ENCODE results near the gene NFKBIL1.
A peak's percentile ranks its signal among the peaks of the same experiment; 100 is the strongest.

The NFKBIL1 gene

GRCh38 chr6:31560697-31561058 lies 13.3 kb downstream of the NFKBIL1 start:
- Histone ChIP-seq H3K9me3 (ENCODE audit: insufficient read depth, low read depth, low read length) (no peaks in the 10 kb centered on the region), H3F3A (ENCODE audit: low read depth) (peaks cover 15% of the 10 kb centered on the region), H2AFZ (ENCODE audit: low read length) (no peak overlapping the region), H3K4me2 (ENCODE audit: low read depth, low read length, poor library complexity, severe bottlenecking) (peak overlapping the region; percentile 78), H3K79me2 (ENCODE audit: insufficient read depth, low read length) (peaks cover 29% of the 10 kb centered on the region; the same call in 1 of the 2 replicates), H4K20me1 (ENCODE audit: insufficient read depth, low read length, poor library complexity, severe bottlenecking) (no peaks in the 10 kb centered on the region), H3K36me3 (ENCODE audit: insufficient read depth, low read length) (peaks cover 3% of the 10 kb centered on the region; the same call in 1 of the 2 replicates), H3K4me3 (ENCODE audit: low read length, poor library complexity, severe bottlenecking) (peak overlapping the region; percentile 60), H3K9me2 (replicated peaks; ENCODE audit: low read depth, low read length) (no peaks in the 10 kb centered on the region), H3K4me1 (ENCODE audit: insufficient read depth, low read length, poor library complexity, severe bottlenecking) (peaks cover 81% of the 10 kb centered on the region), H3K9ac (ENCODE audit: low read depth, low read length, poor library complexity, severe bottlenecking) (peak overlapping the region; percentile 69), H3K27me3 (ENCODE audit: insufficient read depth, low read length, poor library complexity, severe bottlenecking) (no peaks in the 10 kb centered on the region)
- TF ChIP-seq, protein P1, sequence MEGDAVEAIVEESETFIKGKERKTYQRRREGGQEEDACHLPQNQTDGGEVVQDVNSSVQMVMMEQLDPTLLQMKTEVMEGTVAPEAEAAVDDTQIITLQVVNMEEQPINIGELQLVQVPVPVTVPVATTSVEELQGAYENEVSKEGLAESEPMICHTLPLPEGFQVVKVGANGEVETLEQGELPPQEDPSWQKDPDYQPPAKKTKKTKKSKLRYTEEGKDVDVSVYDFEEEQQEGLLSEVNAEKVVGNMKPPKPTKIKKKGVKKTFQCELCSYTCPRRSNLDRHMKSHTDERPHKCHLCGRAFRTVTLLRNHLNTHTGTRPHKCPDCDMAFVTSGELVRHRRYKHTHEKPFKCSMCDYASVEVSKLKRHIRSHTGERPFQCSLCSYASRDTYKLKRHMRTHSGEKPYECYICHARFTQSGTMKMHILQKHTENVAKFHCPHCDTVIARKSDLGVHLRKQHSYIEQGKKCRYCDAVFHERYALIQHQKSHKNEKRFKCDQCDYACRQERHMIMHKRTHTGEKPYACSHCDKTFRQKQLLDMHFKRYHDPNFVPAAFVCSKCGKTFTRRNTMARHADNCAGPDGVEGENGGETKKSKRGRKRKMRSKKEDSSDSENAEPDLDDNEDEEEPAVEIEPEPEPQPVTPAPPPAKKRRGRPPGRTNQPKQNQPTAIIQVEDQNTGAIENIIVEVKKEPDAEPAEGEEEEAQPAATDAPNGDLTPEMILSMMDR (conservative IDR thresholded peaks at IDR 0.05; ENCODE audit: low read length), result no peak
- TF ChIP-seq EZH2phosphoT487 (IDR thresholded peaks at IDR 0.05; ENCODE audit: borderline replicate concordance), result no peak

- Histone ChIP-seq H3K4me1 (ENCODE audit: insufficient read depth, low read length, poor library complexity, severe bottlenecking) (peaks cover 69% of the 10 kb centered on the region), H2AFZ (ENCODE audit: low read length) (no peak overlapping the region), H3K4me2 (ENCODE audit: low read depth, low read length, poor library complexity, severe bottlenecking) (peak overlapping the region; percentile 39), H3K9me2 (replicated peaks; ENCODE audit: low read depth, low read length) (no peaks in the 10 kb centered on the region), H3K9me3 (ENCODE audit: insufficient read depth, low read depth, low read length) (no peaks in the 10 kb centered on the region), H3K4me3 (ENCODE audit: low read length, poor library complexity, severe bottlenecking) (no peak overlapping the region), H4K20me1 (ENCODE audit: insufficient read depth, low read length, poor library complexity, severe bottlenecking) (no peaks in the 10 kb centered on the region), H3K79me2 (ENCODE audit: insufficient read depth, low read length) (no peaks in the 10 kb centered on the region), H3F3A (ENCODE audit: low read depth) (0 out of 2 replicates have a peak, but pooled peaks cover 3% of the 10 kb centered on the region), H3K36me3 (ENCODE audit: insufficient read depth, low read length) (no peaks in the 10 kb centered on the region), H3K27me3 (ENCODE audit: insufficient read depth, low read length, poor library complexity, severe bottlenecking) (no peaks in the 10 kb centered on the region), H3K9ac (ENCODE audit: low read depth, low read length, poor library complexity, severe bottlenecking) (peak overlapping the region; percentile 6)
- TF ChIP-seq, protein P1 (conservative IDR thresholded peaks at IDR 0.05; ENCODE audit: low read length), result no peak
- TF ChIP-seq EZH2phosphoT487 (IDR thresholded peaks at IDR 0.05; ENCODE audit: borderline replicate concordance), result no peak
These were observed 20.3 kb downstream of the NFKBIL1 start for GRCh38 chr6:31567531-31568370.

- Histone ChIP-seq H3K27me3 (ENCODE audit: insufficient read depth, low read length, poor library complexity, severe bottlenecking) (no peaks in the 10 kb centered on the region), H3K36me3 (ENCODE audit: insufficient read depth, low read length) (no peaks in the 10 kb centered on the region), H3K4me2 (ENCODE audit: low read depth, low read length, poor library complexity, severe bottlenecking) (no peak overlapping the region), H2AFZ (ENCODE audit: low read length) (no peak overlapping the region), H3F3A (ENCODE audit: low read depth) (0 out of 2 replicates have a peak, but pooled peaks cover 3% of the 10 kb centered on the region), H3K9me2 (replicated peaks; ENCODE audit: low read depth, low read length) (no peaks in the 10 kb centered on the region), H3K4me1 (ENCODE audit: insufficient read depth, low read length, poor library complexity, severe bottlenecking) (peaks cover 62% of the 10 kb centered on the region), H3K4me3 (ENCODE audit: low read length, poor library complexity, severe bottlenecking) (no peak overlapping the region), H3K9ac (ENCODE audit: low read depth, low read length, poor library complexity, severe bottlenecking) (no peak overlapping the region), H3K9me3 (ENCODE audit: insufficient read depth, low read depth, low read length) (no peaks in the 10 kb centered on the region), H4K20me1 (ENCODE audit: insufficient read depth, low read length, poor library complexity, severe bottlenecking) (no peaks in the 10 kb centered on the region), H3K79me2 (ENCODE audit: insufficient read depth, low read length) (no peaks in the 10 kb centered on the region)
- TF ChIP-seq EZH2phosphoT487 (IDR thresholded peaks at IDR 0.05; ENCODE audit: borderline replicate concordance), result no peak
- TF ChIP-seq, protein P1 (conservative IDR thresholded peaks at IDR 0.05; ENCODE audit: low read length), result no peak
These were observed 21.1 kb downstream of the NFKBIL1 start for GRCh38 chr6:31568537-31568961.
